GM12874 (cell line): ENCODE results near the gene SLC47A1.

ENCODE experiments used
- TF ChIP-seq, protein P1 (sequence below): IDR thresholded peaks from 2 replicates; pipeline ENCODE4 v1.5.1; 2011; ENCODE audit warnings: low read depth, mild to moderate bottlenecking, control low read depth, low read length, moderate library complexity; ENCODE audit not compliant: insufficient read depth

Gene SLC47A1

GRCh38 chr17:19570544-19571062 is 36.9 kb downstream of the SLC47A1 start:
- TF ChIP-seq, protein P1, sequence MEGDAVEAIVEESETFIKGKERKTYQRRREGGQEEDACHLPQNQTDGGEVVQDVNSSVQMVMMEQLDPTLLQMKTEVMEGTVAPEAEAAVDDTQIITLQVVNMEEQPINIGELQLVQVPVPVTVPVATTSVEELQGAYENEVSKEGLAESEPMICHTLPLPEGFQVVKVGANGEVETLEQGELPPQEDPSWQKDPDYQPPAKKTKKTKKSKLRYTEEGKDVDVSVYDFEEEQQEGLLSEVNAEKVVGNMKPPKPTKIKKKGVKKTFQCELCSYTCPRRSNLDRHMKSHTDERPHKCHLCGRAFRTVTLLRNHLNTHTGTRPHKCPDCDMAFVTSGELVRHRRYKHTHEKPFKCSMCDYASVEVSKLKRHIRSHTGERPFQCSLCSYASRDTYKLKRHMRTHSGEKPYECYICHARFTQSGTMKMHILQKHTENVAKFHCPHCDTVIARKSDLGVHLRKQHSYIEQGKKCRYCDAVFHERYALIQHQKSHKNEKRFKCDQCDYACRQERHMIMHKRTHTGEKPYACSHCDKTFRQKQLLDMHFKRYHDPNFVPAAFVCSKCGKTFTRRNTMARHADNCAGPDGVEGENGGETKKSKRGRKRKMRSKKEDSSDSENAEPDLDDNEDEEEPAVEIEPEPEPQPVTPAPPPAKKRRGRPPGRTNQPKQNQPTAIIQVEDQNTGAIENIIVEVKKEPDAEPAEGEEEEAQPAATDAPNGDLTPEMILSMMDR: no peak

DNA sequence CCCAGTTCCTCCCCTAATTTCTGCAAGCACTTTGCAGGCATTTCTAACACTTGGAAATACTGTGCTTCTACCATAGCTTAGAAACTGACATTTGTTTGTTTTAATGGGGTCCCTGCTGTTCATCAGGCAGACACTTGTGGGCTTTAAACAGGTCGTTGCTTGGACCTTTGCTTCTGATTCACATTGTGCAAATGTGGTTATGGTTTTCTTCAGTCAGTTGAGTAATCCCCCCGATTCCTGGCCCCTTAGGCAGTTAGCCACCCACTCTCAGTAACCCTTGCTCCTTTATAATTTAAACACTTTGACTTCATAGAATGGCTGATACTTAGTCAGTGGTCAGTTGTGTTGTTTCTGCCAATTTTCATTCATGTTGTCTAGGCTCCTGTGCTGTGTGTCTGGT is 39.4 kb downstream of the SLC47A1 start:
- TF ChIP-seq, protein P1: no peak

- TF ChIP-seq, protein P1: no peak
These were observed 41.3 kb downstream of the SLC47A1 start for GRCh38 chr17:19574956-19575355.

DNA sequence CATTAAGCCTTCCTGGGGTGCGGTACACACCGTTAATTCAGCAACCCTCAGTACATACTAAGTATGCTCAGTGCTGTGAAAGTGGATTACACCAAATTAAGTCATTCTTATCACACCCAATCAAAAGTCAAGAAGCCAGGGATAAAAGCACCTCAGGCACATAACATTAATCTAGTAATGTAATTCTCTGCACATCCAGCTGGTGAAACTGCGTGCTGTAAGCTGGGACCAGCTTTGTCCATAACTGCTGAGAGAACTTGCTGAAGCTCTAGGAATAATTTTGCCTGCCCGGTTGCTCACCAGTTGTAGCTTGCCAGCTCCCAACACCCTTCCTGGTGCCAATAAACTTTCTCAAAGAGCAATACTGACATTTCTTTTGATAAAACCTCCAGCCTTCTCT is 44.9 kb downstream of the SLC47A1 start:
- TF ChIP-seq, protein P1: no peak

DNA sequence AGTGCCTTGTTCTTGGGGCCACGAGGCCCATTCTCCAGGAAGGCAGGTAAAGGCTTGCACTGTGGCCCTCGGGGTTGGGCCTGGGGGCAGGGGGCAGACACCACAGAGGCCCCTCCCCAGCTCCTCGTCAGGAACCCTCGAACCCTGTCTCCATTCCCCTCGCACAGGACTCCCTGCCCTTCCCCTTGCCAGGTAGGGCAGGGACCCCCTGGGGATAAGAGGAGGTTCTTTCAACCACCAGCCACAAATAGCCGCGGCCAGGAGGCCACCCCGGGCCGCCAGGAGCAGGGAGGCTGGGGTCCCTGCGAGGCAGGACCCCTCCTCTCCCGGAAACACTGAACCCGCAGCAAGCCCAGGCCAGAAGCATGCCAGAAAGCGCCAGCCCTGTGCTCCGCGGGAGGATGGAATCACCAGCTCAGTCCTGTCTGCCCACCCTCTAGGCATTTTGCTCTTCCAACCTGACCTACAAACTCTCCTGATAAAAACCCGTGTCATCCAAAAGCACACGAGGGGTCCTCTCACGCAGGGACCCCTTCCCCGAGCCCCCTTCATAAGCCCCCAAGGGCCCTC is 45.6 kb downstream of the SLC47A1 start:
- TF ChIP-seq, protein P1: no peak

DNA sequence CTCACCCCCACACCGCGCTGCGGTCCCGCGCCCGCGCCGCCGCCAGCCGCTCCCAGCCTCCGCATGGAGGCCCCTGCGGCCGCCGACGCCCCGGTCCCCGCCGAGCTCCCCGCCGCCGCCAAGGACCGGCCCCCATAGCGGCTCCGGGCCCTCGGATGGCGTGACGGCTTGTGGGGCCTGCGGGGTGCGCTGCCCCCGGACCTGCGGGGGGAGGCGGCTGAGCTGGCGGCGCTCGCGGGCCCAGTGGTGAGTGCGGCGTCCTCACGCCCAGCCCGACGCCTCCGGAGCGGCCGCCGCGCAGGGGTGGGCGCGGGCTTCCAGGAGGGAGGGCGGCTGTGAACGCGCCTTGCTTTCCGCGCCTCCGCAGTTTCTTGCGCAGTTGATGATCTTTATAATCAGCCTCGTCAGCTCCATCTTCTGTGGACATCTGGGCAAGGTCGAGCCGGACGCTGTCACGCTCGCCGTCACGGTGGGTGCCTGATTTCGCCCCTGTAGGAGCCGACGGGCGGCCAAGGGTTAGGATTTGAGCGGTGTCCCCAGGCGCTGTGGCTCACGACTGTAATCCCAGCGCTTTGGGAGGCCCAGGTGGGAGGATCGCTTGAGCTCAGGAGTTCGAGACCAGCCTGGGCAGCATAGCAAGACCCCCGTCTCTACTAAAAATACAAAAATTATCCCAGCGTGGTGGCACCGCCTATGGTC is 46.4 kb downstream of the SLC47A1 start:
- TF ChIP-seq, protein P1: no peak

- TF ChIP-seq, protein P1: no peak
These were observed 50.2 kb downstream of the SLC47A1 start for GRCh38 chr17:19583871-19584270.
